Neuron (in vitro differentiated cells): ENCODE measurements around the gene GRAMD4.

Experiments
- H2AFZ ChIP-seq: one replicate; pipeline ENCODE4 v1.6.1; 2013; ENCODE audit warnings: low read depth, mild to moderate bottlenecking, inconsistent platforms, low read length, moderate library complexity
- H3K27me3 ChIP-seq: one replicate; pipeline ENCODE4 v1.6.1; 2013; ENCODE audit warnings: low read length; ENCODE audit not compliant: insufficient read depth
- H3K36me3 ChIP-seq: one replicate; pipeline ENCODE4 v1.6.1; 2013; ENCODE audit warnings: low read length; ENCODE audit not compliant: insufficient read depth
- H3K4me1 ChIP-seq: one replicate; pipeline ENCODE4 v1.6.1; 2013; ENCODE audit warnings: low read length; ENCODE audit not compliant: insufficient read depth
- H3K4me3 ChIP-seq: 2 replicates; pipeline ENCODE4 v1.5.1; 2013; ENCODE audit warnings: mild to moderate bottlenecking, low read length, moderate library complexity
- H3K9me3 ChIP-seq: one replicate; pipeline ENCODE4 v1.6.1; 2013; ENCODE audit warnings: low read length

The GRAMD4 gene

DNA sequence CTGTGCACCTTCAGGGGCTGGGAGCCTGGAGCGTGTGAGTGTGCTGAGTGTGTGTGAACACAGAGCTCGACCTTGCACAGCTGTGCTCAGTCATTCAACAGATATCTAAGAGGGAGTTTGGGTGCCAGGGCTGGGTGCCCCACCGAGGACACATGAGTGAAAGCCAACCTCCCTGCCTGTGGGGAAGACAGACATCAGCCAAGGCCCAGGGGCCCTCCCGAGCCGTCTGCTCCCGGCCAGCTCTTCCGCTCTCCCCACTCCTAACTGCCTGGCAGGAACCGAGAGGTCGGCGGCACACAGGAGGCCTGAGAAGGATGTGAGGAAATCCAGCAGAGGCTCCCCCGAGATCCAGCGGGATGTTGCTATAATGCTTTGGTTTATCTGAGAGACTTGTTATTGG is 85.9 kb downstream of the GRAMD4 start:
- H3K36me3 ChIP-seq, result peaks cover 87% of the 10 kb centered on the region
- no peaks in the 10 kb centered on the region for H3K4me1 ChIP-seq
- H3K9me3 ChIP-seq, result no peaks in the 10 kb centered on the region
- no peak overlapping the region for H2AFZ ChIP-seq
- no peaks in the 10 kb centered on the region for H3K27me3 ChIP-seq
- no peak overlapping the region for H3K4me3 ChIP-seq

- no peaks in the 10 kb centered on the region for H3K9me3 ChIP-seq
- no peaks in the 10 kb centered on the region for H3K4me1 ChIP-seq
- H3K36me3 ChIP-seq, result peaks cover 89% of the 10 kb centered on the region
- H3K4me3 ChIP-seq, result no peak overlapping the region
- no peak overlapping the region for H2AFZ ChIP-seq
- no peaks in the 10 kb centered on the region for H3K27me3 ChIP-seq
Measured at GRCh38 chr22:46707305-46707704, 87.1 kb downstream of the GRAMD4 start.

- Histone ChIP-seq H2AFZ (no peak overlapping the region), H3K36me3 (peaks cover 86% of the 10 kb centered on the region), H3K4me3 (no peak overlapping the region), H3K27me3 (no peaks in the 10 kb centered on the region), H3K4me1 (no peaks in the 10 kb centered on the region), H3K9me3 (no peaks in the 10 kb centered on the region)
Measured at GRCh38 chr22:46707827-46708570, 87.8 kb downstream of the GRAMD4 start.

DNA sequence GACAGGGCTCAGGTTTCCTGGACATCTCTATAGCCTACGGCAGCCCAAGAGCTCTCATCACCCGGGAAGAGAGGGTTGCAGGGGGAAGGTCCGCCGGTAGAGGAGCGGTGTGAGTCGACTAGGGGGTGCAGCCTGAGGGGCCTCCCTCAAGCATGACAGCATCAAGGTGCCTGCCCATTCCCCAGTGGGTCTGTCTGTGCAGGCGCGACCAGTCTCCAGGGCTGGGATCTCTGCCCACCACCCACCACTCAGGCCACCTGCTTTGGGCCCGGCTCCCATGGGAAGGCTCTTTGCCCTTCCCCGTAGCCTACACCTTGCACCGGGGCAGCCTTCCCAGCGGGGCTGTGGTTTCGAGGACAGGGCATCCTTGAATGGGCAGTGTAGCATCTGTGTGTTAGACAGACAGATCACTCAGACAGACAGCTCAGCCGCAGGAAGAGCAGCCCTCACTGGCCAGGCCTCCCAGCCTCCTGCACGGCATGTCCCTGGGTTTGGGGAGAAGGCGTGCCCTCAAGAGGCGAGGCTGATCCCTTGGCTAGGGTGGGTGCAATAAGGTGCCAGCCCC is 88.7 kb downstream of the GRAMD4 start:
- H3K27me3 ChIP-seq, result no peaks in the 10 kb centered on the region
- H3K4me3 ChIP-seq, result no peak overlapping the region
- peaks cover 83% of the 10 kb centered on the region for H3K36me3 ChIP-seq
- H3K4me1 ChIP-seq, result no peaks in the 10 kb centered on the region
- H3K9me3 ChIP-seq, result no peaks in the 10 kb centered on the region
- H2AFZ ChIP-seq, result no peak overlapping the region

- no peak overlapping the region for H2AFZ ChIP-seq
- no peak overlapping the region for H3K4me3 ChIP-seq
- no peaks in the 10 kb centered on the region for H3K27me3 ChIP-seq
- H3K36me3 ChIP-seq, result peaks cover 78% of the 10 kb centered on the region
- H3K9me3 ChIP-seq, result no peaks in the 10 kb centered on the region
- H3K4me1 ChIP-seq, result no peaks in the 10 kb centered on the region
Measured at GRCh38 chr22:46710806-46711205, 90.6 kb downstream of the GRAMD4 start.

GRCh38 chr22:46712288-46712687 is 92.1 kb downstream of the GRAMD4 start:
- no peak overlapping the region for H2AFZ ChIP-seq
- no peak overlapping the region for H3K4me3 ChIP-seq
- no peaks in the 10 kb centered on the region for H3K4me1 ChIP-seq
- H3K27me3 ChIP-seq, result no peaks in the 10 kb centered on the region
- no peaks in the 10 kb centered on the region for H3K9me3 ChIP-seq
- peaks cover 76% of the 10 kb centered on the region for H3K36me3 ChIP-seq

DNA sequence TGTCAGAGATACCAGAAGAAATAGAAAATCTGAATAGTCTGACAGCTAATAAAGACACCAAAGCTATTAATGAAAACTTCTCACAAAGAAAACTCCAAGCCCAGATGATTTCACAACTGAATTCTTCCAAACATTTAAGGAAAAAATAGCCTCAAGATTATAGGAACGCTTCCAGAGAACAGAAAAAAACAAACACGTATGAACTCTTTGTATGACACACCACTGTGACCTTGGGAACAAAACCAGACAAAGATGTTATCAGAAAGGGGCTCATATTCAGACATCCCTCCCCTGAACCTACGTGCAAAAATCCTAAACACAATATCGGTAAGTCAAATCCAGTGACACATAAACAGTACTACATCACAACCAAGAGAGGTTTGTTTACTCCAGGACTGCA is 94.4 kb downstream of the GRAMD4 start:
- Histone ChIP-seq H2AFZ (no peak overlapping the region), H3K4me3 (no peak overlapping the region), H3K4me1 (no peaks in the 10 kb centered on the region), H3K36me3 (peaks cover 73% of the 10 kb centered on the region), H3K27me3 (no peaks in the 10 kb centered on the region), H3K9me3 (no peaks in the 10 kb centered on the region)

DNA sequence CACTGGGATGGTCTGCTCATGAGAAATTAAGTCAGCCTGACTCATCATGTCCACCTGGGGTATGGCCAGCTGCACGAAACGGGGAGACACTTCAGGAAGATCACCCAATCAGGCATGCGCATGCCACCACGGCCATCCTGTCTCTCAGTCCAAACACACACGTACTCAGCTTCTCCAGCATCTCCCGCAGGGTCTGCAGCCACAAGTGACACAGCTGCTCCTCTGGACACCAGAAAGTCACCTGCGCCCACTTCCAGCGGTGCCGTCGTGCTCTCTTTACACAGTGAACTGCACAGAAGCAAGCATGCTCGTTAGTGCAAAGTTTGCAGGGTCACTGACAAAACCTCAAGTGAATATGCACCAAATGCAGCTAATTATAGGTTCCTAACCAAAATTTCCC is 99.7 kb downstream of the GRAMD4 start:
- Histone ChIP-seq H3K27me3 (no peaks in the 10 kb centered on the region), H3K9me3 (no peaks in the 10 kb centered on the region), H3K36me3 (peaks cover 51% of the 10 kb centered on the region), H3K4me1 (no peaks in the 10 kb centered on the region), H2AFZ (no peak overlapping the region), H3K4me3 (no peak overlapping the region)

- Histone ChIP-seq H3K4me1 (no peaks in the 10 kb centered on the region), H3K36me3 (peaks cover 46% of the 10 kb centered on the region), H3K9me3 (no peaks in the 10 kb centered on the region), H2AFZ (no peak overlapping the region), H3K4me3 (no peak overlapping the region), H3K27me3 (no peaks in the 10 kb centered on the region)
Measured at GRCh38 chr22:46721501-46722085, 101.4 kb downstream of the GRAMD4 start.

- Histone ChIP-seq H3K4me3 (no peak overlapping the region), H3K4me1 (no peaks in the 10 kb centered on the region), H2AFZ (no peak overlapping the region), H3K36me3 (peaks cover 35% of the 10 kb centered on the region), H3K9me3 (no peaks in the 10 kb centered on the region), H3K27me3 (no peaks in the 10 kb centered on the region)
Measured at GRCh38 chr22:46723882-46724281, 103.7 kb downstream of the GRAMD4 start.

- no peaks in the 10 kb centered on the region for H3K27me3 ChIP-seq
- no peak overlapping the region for H2AFZ ChIP-seq
- no peak overlapping the region for H3K4me3 ChIP-seq
- H3K4me1 ChIP-seq, result no peaks in the 10 kb centered on the region
- no peaks in the 10 kb centered on the region for H3K9me3 ChIP-seq
- H3K36me3 ChIP-seq, result peaks cover 27% of the 10 kb centered on the region
Measured at GRCh38 chr22:46725096-46725495, 104.9 kb downstream of the GRAMD4 start.

DNA sequence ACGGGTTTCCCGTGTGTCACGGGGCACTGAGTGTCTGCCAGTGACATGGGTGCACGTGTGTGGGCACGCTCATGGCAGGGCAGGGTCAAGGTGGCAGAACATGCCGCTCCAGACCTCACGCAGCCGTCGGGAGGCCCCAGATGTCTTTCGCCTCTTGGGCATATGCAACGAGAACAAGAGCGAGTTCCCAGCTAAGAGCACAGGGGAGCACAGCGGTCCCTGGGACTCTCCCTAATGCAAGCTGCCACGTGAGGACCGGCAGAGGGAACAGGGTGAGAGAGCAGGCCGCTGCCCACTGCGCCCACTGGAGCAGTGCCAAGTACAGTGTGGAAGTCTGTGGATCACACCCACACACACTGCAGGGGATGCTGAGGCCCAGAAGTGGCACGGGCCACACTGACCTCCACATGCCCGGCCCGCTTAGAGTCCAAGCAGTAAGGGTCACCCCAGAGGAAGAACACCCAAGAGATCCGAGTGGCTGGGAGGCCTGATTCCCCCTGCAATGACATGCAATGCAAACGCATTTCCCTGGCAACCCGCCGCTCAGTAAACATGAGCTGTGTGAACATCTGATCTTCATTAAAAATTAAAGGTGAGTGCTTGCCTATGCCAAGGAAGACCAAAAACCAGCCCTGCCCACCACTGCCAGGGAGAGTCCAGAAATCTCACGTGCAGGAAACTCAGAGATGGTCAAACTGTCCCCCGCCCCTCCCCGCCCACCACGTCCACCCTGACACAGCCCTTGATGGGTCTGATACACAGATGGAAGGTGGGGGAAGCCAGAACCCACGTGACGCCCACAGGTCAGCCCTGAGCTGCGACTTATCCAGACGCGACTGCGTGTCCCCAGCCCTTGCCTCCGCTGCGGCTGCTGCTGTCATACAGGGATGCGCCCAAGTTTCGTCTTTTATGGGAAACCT is 106.1 kb downstream of the GRAMD4 start:
- Histone ChIP-seq H3K4me1 (no peaks in the 10 kb centered on the region), H3K27me3 (no peaks in the 10 kb centered on the region), H3K9me3 (no peaks in the 10 kb centered on the region), H2AFZ (no peak overlapping the region), H3K36me3 (peaks cover 21% of the 10 kb centered on the region), H3K4me3 (no peak overlapping the region)

DNA sequence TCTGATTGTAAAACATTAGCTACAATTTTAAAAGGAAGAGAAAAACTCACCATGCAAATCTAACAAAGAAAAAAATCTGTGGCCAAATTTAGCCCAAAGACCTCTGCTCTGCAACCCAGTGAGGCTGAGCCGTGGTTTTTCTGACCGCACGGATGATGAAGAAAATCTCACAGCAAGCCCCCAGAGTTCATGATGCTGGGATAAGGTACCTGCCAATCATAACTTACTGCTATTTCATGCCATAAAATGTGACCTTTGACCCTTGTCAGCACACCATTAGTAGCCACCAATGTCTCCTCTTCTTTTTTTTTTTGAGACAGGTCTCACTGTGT is 106.8 kb downstream of the GRAMD4 start:
- Histone ChIP-seq H3K27me3 (no peaks in the 10 kb centered on the region), H3K36me3 (peaks cover 22% of the 10 kb centered on the region), H3K4me3 (no peak overlapping the region), H3K4me1 (no peaks in the 10 kb centered on the region), H2AFZ (no peak overlapping the region), H3K9me3 (no peaks in the 10 kb centered on the region)
